Measurements from ENCODE around the gene RGS6.

- no peak for TF ChIP-seq POLR2A (IDR thresholded peaks at IDR 0.05; ENCODE audit: low read length)
- no peak for TF ChIP-seq GATA1 (IDR thresholded peaks at IDR 0.05; ENCODE audit: low read depth, low read length)
These were observed 532.0 kb downstream of the RGS6 start for GRCh38 chr14:72464226-72464625.
